ENCODE measurements around the gene GRAMD1B.
"Not testable (repeated sequence)": the region's sequence is repeated elsewhere in the genome, so short reads cannot be mapped to it uniquely, and the experiment has no call there.

Gene GRAMD1B

DNA sequence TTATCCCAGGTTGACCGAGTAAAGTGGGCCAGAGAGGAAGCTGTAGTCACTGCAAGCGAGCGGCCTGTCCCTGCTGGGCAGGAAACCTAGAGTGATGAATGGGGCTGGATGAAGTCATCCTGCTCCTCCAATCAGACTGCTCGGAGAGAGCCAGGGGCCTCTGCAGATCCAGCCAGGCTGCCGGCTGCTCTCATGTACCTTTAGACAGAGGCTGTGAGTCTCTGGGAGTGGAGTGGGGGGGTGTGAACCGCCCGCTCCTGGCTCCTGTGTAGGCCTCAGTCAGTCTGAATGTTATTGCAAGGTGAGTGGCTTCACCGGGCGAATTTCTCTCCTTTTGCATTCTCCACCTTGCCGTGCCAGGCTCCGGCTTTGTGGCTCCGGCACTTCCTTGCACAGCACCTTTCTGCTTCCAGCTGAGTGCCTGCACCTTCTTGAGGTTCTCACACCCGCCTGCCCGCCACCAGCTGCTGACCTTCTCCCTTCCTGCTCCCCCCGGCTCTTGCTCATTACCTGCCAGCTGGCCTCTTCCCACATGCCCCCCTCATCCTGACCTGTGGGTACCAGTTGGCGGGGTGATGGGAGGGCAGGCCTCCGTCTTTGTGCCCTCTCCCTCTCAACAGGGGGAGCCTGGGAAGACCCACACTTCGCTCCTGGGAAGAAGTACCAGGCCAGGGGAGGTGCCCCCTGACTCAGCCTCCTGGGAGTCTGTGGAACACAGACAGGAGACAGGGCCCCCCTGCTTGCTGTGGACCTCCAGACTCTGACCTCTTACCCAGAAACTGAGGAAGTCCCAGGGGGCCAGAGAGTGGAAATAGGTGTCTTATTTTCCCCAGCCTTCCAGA lies 79.9 kb downstream of the GRAMD1B start:
- H3K27ac ChIP-seq (replicated peaks), result no peak overlapping the region
- DNase-seq (ENCODE audit: low read depth in 1 of 2, low spot score in 1 of 2), result no peak

DNA sequence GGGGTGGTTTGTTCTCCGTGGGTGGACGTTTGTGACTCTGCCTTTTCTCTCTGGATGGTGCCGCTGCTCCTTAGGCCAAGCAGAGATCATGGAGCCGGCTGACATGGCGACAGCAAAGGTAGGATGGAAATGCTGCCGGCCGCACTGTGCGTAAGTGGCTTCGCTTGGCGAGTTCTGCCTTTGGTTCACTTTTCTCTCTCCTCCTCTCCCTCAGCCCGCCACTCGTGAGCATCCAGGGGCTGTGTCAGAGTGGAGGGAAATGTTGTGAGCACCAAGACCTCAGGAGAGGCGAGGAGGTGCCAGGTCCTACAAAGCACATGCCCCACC lies 80.5 kb downstream of the GRAMD1B start:
- Histone ChIP-seq H3K27ac (replicated peaks) (no peak overlapping the region), H3K4me3 (replicated peaks; ENCODE audit: insufficient read depth, low read length) (no peak overlapping the region), H3K27me3 (ENCODE audit: insufficient read depth, poor library complexity, severe bottlenecking) (no peaks in the 10 kb centered on the region)
- no peak for DNase-seq (ENCODE audit: low read depth in 1 of 2, low spot score in 1 of 2)
- TF ChIP-seq, protein P1, sequence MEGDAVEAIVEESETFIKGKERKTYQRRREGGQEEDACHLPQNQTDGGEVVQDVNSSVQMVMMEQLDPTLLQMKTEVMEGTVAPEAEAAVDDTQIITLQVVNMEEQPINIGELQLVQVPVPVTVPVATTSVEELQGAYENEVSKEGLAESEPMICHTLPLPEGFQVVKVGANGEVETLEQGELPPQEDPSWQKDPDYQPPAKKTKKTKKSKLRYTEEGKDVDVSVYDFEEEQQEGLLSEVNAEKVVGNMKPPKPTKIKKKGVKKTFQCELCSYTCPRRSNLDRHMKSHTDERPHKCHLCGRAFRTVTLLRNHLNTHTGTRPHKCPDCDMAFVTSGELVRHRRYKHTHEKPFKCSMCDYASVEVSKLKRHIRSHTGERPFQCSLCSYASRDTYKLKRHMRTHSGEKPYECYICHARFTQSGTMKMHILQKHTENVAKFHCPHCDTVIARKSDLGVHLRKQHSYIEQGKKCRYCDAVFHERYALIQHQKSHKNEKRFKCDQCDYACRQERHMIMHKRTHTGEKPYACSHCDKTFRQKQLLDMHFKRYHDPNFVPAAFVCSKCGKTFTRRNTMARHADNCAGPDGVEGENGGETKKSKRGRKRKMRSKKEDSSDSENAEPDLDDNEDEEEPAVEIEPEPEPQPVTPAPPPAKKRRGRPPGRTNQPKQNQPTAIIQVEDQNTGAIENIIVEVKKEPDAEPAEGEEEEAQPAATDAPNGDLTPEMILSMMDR (IDR thresholded peaks at IDR 0.05; ENCODE audit: insufficient read depth, low read length), result no peak
- TF ChIP-seq SPI1 (IDR thresholded peaks at IDR 0.05; ENCODE audit: borderline replicate concordance, low read depth) (no peak), GABPA (IDR thresholded peaks at IDR 0.05; ENCODE audit: low read depth) (no peak), POLR2AphosphoS5 (IDR thresholded peaks at IDR 0.05; ENCODE audit: low read depth) (no peak)
- TF ChIP-seq, protein P2, sequence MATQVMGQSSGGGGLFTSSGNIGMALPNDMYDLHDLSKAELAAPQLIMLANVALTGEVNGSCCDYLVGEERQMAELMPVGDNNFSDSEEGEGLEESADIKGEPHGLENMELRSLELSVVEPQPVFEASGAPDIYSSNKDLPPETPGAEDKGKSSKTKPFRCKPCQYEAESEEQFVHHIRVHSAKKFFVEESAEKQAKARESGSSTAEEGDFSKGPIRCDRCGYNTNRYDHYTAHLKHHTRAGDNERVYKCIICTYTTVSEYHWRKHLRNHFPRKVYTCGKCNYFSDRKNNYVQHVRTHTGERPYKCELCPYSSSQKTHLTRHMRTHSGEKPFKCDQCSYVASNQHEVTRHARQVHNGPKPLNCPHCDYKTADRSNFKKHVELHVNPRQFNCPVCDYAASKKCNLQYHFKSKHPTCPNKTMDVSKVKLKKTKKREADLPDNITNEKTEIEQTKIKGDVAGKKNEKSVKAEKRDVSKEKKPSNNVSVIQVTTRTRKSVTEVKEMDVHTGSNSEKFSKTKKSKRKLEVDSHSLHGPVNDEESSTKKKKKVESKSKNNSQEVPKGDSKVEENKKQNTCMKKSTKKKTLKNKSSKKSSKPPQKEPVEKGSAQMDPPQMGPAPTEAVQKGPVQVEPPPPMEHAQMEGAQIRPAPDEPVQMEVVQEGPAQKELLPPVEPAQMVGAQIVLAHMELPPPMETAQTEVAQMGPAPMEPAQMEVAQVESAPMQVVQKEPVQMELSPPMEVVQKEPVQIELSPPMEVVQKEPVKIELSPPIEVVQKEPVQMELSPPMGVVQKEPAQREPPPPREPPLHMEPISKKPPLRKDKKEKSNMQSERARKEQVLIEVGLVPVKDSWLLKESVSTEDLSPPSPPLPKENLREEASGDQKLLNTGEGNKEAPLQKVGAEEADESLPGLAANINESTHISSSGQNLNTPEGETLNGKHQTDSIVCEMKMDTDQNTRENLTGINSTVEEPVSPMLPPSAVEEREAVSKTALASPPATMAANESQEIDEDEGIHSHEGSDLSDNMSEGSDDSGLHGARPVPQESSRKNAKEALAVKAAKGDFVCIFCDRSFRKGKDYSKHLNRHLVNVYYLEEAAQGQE (IDR thresholded peaks at IDR 0.05; ENCODE audit: insufficient replicate concordance, low read depth), result no peak

More for the DNA sequence above, 79.9 kb downstream of the GRAMD1B start:
- no peak for TF ChIP-seq GABPA (IDR thresholded peaks at IDR 0.05; ENCODE audit: low read depth)
- TF ChIP-seq, protein P2 (IDR thresholded peaks at IDR 0.05; ENCODE audit: insufficient replicate concordance, low read depth), result no peak
- no peak for TF ChIP-seq POLR2AphosphoS5 (IDR thresholded peaks at IDR 0.05; ENCODE audit: low read depth)
- no peak for TF ChIP-seq SPI1 (IDR thresholded peaks at IDR 0.05; ENCODE audit: borderline replicate concordance, low read depth)
- TF ChIP-seq, protein P1 (IDR thresholded peaks at IDR 0.05; ENCODE audit: insufficient read depth, low read length), result no peak
- no peak overlapping the region for H3K4me3 ChIP-seq (replicated peaks; ENCODE audit: insufficient read depth, low read length)
- no peaks in the 10 kb centered on the region for H3K27me3 ChIP-seq (ENCODE audit: insufficient read depth, poor library complexity, severe bottlenecking)

DNA sequence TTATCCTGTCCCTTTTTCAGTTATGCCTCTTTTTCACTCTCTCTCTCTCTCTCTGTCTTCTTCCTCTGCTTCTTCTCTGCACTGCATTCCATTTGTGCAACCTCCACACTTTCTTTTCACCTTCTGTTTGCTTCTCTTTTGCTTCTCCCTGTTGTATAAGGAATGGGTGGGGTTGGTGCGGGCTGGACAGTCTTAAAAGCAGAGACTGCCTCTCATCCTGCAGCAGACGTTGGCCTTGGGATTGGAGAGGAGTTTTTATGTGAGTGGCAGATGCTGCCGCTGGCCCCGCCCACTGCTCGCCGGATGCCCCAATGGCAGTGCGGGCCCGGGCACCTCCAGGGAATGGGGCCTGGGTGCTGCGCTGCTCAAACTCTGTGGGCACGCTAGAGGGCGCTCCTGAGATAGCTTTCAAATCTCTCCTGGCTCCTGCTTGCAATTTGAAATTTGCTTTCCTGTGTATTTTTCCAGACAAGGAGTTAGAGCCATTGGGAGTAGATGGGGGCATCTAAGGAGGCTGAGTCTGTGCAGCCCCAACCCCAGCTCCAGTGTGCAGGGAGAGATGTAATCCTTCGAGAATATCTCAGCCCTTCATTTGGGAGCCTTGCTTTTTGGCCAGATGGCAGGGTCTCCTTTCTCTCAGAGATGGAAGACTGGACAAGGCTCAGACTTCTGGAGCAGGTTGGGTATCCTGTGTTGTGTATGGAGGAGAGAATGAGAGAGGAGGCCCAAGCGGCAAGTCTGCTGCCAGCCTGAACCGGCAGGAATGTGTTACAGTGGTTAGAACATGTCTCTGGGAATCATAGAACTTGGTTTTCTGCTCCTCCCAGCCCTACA lies 81.2 kb downstream of the GRAMD1B start:
- no peak overlapping the region for H3K27ac ChIP-seq (replicated peaks)
- TF ChIP-seq, protein P2 (IDR thresholded peaks at IDR 0.05; ENCODE audit: insufficient replicate concordance, low read depth), result no peak
- TF ChIP-seq GABPA (IDR thresholded peaks at IDR 0.05; ENCODE audit: low read depth) (no peak), SPI1 (IDR thresholded peaks at IDR 0.05; ENCODE audit: borderline replicate concordance, low read depth) (no peak), POLR2AphosphoS5 (IDR thresholded peaks at IDR 0.05; ENCODE audit: low read depth) (no peak)
- TF ChIP-seq, protein P1 (IDR thresholded peaks at IDR 0.05; ENCODE audit: insufficient read depth, low read length), result peak; percentile 71
- no peaks in the 10 kb centered on the region for H3K27me3 ChIP-seq (ENCODE audit: insufficient read depth, poor library complexity, severe bottlenecking)
- DNase-seq (ENCODE audit: low read depth in 1 of 2, low spot score in 1 of 2), result peak; percentile 49 to 82
- H3K4me3 ChIP-seq (replicated peaks; ENCODE audit: insufficient read depth, low read length), result no peak overlapping the region

DNA sequence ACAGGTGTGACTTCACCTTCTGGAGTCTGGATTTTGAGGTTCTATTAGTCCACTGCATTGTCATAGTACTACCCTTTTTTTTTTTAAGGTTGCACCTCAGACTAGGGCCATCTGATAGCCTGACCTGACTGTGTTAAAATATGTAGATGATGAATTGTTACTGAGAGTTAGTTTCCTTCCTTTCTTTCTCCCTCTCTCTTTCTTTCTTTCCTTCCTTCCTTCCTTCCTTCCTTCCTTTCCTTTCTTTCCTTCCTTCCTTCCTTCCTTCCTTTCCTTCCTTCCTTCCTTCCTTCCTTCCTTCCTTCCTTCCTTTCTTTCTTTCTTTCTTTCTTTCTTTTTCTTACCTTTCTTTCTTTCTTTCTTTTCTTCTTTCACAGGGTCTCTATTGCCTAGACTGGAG lies 83.2 kb downstream of the GRAMD1B start:
- not testable (repeated sequence) for DNase-seq (ENCODE audit: low read depth in 1 of 2, low spot score in 1 of 2); H3K27me3 ChIP-seq (ENCODE audit: insufficient read depth, poor library complexity, severe bottlenecking); H3K27ac ChIP-seq (replicated peaks); H3K4me3 ChIP-seq (replicated peaks; ENCODE audit: insufficient read depth, low read length)
